GM12874 (cell line): ENCODE measurements around the gene SLC10A1.

Experiments
- TF ChIP-seq, protein P1 (sequence below): IDR thresholded peaks from 2 replicates; pipeline ENCODE4 v1.5.1; 2011; ENCODE audit warnings: low read depth, mild to moderate bottlenecking, control low read depth, low read length, moderate library complexity; ENCODE audit not compliant: insufficient read depth

SLC10A1 gene

DNA sequence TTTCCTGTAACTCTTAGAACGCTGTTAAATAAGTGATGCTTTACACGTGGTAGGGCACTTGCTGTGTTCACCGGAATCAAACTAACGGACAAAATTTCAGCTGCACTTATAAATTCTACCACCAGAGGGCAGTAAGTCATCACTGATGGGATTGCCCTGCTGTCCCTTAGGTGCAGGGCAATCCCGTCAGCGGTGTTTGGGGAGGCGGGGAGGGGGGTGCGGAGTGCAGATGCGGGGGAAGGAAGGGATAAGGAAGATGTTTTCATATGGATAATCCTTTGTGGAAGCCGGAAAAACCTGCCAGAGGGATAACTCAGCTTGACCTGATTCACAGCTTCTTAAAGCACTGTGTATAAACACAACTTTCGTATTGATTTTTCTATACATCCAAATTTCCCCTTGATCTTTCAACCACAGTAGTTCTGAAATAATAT is 21.7 kb upstream of the SLC10A1 start:
- TF ChIP-seq, protein P1, sequence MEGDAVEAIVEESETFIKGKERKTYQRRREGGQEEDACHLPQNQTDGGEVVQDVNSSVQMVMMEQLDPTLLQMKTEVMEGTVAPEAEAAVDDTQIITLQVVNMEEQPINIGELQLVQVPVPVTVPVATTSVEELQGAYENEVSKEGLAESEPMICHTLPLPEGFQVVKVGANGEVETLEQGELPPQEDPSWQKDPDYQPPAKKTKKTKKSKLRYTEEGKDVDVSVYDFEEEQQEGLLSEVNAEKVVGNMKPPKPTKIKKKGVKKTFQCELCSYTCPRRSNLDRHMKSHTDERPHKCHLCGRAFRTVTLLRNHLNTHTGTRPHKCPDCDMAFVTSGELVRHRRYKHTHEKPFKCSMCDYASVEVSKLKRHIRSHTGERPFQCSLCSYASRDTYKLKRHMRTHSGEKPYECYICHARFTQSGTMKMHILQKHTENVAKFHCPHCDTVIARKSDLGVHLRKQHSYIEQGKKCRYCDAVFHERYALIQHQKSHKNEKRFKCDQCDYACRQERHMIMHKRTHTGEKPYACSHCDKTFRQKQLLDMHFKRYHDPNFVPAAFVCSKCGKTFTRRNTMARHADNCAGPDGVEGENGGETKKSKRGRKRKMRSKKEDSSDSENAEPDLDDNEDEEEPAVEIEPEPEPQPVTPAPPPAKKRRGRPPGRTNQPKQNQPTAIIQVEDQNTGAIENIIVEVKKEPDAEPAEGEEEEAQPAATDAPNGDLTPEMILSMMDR = peak; percentile 80

GRCh38 chr14:69816216-69816615 is 19.2 kb upstream of the SLC10A1 start:
- TF ChIP-seq, protein P1 = no peak

DNA sequence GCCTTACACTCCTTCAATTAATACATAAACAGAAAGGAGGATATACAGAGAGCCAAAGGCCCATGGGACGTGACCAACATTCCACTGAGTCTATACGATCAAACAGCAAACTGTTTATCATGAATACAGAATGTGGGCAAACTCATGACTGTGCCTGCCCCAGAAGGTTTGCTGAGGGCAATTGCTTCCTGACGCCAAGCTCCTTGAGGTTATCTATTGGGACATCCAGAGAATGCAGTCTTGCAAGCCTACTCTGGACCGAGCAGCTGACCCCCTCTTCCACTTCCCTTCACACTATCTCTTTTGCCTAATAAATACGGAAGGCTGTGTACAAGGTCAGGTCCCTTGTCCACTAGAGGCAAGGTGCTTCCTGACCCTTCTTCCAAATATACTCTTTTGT is 18.5 kb upstream of the SLC10A1 start:
- TF ChIP-seq, protein P1 = no peak

DNA sequence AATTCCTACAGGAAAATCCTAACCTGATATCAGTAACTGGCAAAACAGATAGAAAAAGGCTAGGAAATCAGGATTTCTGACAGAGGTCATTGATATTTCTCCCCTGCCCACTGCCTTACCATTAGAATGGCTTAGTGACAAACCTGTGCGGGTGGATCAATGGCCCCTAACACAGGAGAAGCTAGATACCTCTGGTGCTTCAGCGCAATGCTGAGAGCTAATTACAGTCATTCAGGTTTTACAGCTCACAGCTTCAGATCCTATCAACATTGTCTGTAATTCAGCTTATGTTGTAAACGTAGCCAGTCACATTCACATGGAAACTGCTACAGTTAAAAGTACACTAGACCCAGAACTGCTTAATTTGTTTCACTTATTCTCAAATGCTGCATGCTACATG is 17.4 kb upstream of the SLC10A1 start:
- TF ChIP-seq, protein P1 = no peak

DNA sequence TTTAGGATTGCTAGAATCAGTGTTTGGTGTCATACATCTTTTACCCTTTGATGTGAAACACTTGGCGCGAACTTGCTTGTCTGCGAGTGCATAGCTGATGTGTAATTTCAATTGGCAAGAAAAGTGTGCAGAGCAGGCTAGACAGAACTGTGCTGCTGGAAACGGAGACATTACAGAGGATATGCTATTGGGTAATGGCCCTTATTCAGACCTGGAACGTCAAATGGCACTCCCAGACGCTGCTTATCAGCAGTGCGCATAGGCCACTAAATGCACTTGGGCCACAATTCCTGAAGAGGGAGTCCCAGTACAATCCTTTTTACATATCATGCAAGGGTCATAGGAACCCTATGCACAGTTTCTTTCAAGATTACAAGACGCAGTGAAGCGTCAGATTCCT is 15.7 kb upstream of the SLC10A1 start:
- TF ChIP-seq, protein P1 = no peak

- TF ChIP-seq, protein P1 = no peak
These were observed 14.8 kb upstream of the SLC10A1 start for GRCh38 chr14:69811868-69812252.

GRCh38 chr14:69811227-69811867 is 14.3 kb upstream of the SLC10A1 start:
- TF ChIP-seq, protein P1 = no peak
